Small intestine (tissue), 7 donors: ENCODE measurements around the gene VPS37C. TPM values are rescaled to one million over a fixed set of nuclear protein-coding genes. Genes with fewer than 3 reads are reported as not detected.
A peak's percentile ranks its signal among the peaks of the same experiment; 100 is the strongest.

Experiments
- DNase-seq, 2 donors: peaks; one replicate each; pipeline versions ENCODE4 v3.0.0 to v3.0.0-alpha.2; 2013
- FAIRE-seq: peaks from 2 replicates; lab custom pipeline; 2012; peaks lifted over from hg19 to GRCh38; lab: Jason Lieb, UNC
- H3K27ac ChIP-seq, 3 donors: one replicate each; pipeline ENCODE4 v1.5.1; 2013; ENCODE audit warnings: low read length in 2 of 3, mild to moderate bottlenecking in 2 of 3, control low read depth in 1 of 3, inconsistent platforms in 1 of 3, low read depth in 1 of 3, moderate library complexity in 1 of 3
- H3K27me3 ChIP-seq, 3 donors: one replicate each; pipeline ENCODE4 v1.6.1; 2013; ENCODE audit warnings: low read length in 3 of 3, inconsistent platforms in 1 of 3; ENCODE audit not compliant: control insufficient read depth in 3 of 3, insufficient read depth in 3 of 3
- H3K36me3 ChIP-seq, 3 donors: one replicate each; pipeline ENCODE4 v1.6.1; 2013; ENCODE audit warnings: low read length in 3 of 3, inconsistent platforms in 1 of 3, low read depth in 1 of 3, mild to moderate bottlenecking in 1 of 3, moderate library complexity in 1 of 3; ENCODE audit not compliant: control insufficient read depth in 3 of 3, insufficient read depth in 2 of 3
- H3K4me1 ChIP-seq, 3 donors: one replicate each; pipeline ENCODE4 v1.6.1; 2013; ENCODE audit warnings: low read length in 2 of 3, inconsistent platforms in 1 of 3, low read depth in 1 of 3, mild to moderate bottlenecking in 1 of 3, moderate library complexity in 1 of 3; ENCODE audit not compliant: control insufficient read depth in 3 of 3, insufficient read depth in 2 of 3
- H3K4me3 ChIP-seq, 3 donors: one replicate each; pipeline ENCODE4 v1.5.1; 2013; ENCODE audit warnings: low read length in 3 of 3, control low read depth in 1 of 3, inconsistent platforms in 1 of 3, low read depth in 1 of 3, mild to moderate bottlenecking in 1 of 3, moderate library complexity in 1 of 3
- H3K9me3 ChIP-seq, 2 donors: one replicate each; pipeline ENCODE4 v1.6.1; 2013; ENCODE audit warnings: low read depth in 1 of 2, low read length in 1 of 2; ENCODE audit not compliant: control insufficient read depth in 2 of 2, insufficient read depth in 1 of 2
- WGBS, 3 donors: extraction: QIAGEN DNeasy Blood & Tissue Kit; methylation state at CpG; one replicate each; pipeline ENCODE4 v1.1.7; 2013; 5-methylcytosine and 5-hydroxymethylcytosine counted together
- polyA plus RNA-seq, 4 donors: library from polyadenylated mRNA; stranded (reverse) in 3 of 4; unstranded in 1 of 4; fragments of 200-250 nt in 3 of 4; fragments of 120-200 nt in 1 of 4; gene quantifications; one replicate each; pipeline versions ENCODE4 v1.2.1 to v1.2.3, GENCODE V29; 2013
- donor health status: healthy with polysubstance abuse.
- donor health status: control.
- donor health status: control.
- donor health status: Bipolar disorder and iron deficiency.
- donor health status: healthy.

VPS37C gene
- polyA plus RNA-seq, 4 donors = 17.8 to 40.4 (median 30.9) TPM

DNA sequence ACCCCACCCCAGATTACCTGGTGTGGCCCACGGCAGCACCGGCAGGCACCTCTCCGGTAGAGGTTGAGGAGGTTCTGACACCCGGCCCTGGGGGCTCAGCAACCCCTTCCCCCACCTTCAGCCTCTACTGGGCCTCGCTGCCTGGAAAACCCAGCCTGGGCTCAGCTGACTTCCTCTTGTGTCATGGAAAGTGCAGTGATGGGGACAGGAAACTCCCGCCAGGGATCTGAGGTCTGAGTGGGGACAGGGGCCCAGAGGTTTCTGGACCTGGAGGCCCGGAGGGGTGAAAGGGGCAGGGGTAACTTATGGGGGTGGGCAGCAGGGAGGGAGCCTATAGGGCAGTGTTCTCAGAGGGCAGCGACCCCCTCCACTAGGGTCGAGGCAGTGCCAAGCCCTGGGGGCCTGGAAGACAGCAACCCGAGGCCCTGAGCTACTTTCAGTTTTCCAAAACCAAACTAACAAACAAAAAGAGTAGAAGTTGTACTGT, 68.9 kb downstream of the VPS37C start:
- Histone ChIP-seq H3K27me3 (no peaks in the 10 kb centered on the region), H3K36me3 (no peaks in the 10 kb centered on the region), H3K4me3 (no peak overlapping the region), H3K27ac (no peak overlapping the region), H3K4me1 (no peaks in the 10 kb centered on the region), H3K9me3 (peaks cover 0 to 4% of the 10 kb centered on the region in 2 donors)
- no peak for DNase-seq
- 68 to 73% (median 69%) methylated on average over 10 of the region's 10 CpGs for WGBS, 3 donors
- no peak for FAIRE-seq

DNA sequence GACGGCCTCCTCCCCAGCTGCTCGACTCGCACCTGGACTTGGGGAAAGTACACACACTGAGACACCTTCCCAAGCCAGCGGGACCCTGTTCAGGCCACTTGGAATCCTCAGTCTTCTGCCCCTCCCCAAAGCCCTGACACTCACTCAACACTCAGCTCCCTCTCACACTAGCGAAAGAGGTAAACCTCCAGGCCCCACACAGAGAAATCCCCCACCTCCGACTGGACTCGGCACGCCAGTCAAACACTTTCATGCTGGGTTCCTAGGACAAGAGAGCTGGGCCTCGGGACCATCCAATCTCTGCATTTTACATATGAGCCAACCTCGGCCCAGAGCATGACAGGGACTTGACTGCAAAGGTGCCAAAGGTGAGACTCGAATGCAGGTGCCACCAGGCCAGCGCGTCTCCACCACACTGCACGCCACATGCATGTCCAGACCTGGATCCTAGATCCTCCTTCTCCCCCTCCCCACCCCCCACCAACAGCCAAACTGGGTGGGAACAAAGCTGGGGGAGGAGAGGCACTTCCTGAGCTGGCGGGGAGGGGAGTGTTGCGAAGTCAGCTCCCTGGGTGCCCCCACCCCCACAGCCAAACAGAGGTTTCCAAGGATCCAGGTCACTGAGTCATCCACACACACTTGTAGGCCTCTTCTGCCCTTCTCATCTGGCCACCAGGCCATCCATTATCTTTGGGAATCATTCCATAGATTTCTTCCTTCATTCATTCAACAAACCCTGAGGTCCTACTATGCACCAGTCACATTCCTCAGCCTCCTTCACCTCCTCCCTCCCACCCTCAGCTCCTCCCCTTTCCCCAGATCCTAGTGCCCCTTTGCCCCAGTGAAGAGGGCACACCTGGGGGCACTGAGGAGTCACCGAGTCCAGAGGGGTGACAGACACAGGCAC, 69.6 kb downstream of the VPS37C start:
- Histone ChIP-seq H3K27ac (no peak overlapping the region), H3K4me1 (no peaks in the 10 kb centered on the region)
- no peak for FAIRE-seq

DNA sequence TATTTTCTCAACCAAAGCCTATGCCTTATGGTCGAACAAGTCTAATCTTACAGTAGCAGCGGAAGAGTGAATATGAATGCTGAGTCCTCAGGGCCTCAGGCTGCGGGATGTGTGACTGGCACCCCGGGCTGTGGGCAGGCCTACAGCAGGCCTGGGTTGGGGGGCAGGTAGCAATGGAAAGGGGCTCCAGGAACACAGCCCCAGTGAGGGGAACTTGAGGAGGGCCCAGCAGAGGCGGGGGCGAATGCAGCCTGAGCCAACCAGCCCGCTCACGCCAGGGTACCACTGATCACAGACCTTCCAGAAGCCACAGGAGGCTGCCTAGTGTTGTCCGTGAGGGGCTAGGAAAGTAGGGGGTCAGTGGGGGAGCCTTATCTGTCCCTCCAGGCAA, 70.2 kb downstream of the VPS37C start:
- H3K36me3 ChIP-seq = no peaks in the 10 kb centered on the region
- H3K4me3 ChIP-seq = no peak overlapping the region
- H3K9me3 ChIP-seq = peaks cover 0 to 4% of the 10 kb centered on the region in 2 donors
- FAIRE-seq (no peak), DNase-seq (no peak)
- 86 to 93% (median 91%) methylated on average over 9 of the region's 9 CpGs for WGBS, 3 donors
- no peaks in the 10 kb centered on the region for H3K27me3 ChIP-seq
- no peaks in the 10 kb centered on the region for H3K4me1 ChIP-seq
- H3K27ac ChIP-seq = no peak overlapping the region

More for the DNA sequence above, 69.6 kb downstream of the VPS37C start:
- Histone ChIP-seq H3K36me3 (no peaks in the 10 kb centered on the region), H3K27me3 (no peaks in the 10 kb centered on the region), H3K4me3 (no peak overlapping the region), H3K9me3 (peaks cover 0 to 4% of the 10 kb centered on the region in 2 donors)
- no peak for DNase-seq
- WGBS, 3 donors = 77 to 84% (median 83%) methylated on average over 17 of the region's 17 CpGs

DNA sequence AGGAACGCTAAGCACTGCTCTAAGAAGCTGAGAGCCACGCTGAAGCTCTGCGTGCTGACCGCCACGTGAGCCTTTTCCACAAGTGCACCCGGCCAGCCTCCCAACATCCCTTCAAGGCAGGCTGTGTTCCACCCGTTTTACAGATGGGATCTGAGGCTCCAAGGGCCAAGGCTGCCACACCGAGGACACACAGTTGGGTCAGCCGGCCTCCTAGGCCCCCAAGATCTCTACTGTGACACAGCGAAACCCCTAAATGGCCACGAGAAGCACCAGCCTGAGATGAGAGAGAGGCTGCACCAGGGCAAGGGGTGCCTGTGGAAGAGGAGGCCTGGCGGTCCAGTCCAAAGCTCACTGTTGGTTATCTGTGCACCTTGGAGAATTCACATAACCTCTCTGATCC, 70.7 kb downstream of the VPS37C start:
- H3K9me3 ChIP-seq = peaks cover 0 to 4% of the 10 kb centered on the region in 2 donors
- H3K4me3 ChIP-seq = no peak overlapping the region
- no peak for FAIRE-seq
- H3K27ac ChIP-seq = no peak overlapping the region
- no peaks in the 10 kb centered on the region for H3K27me3 ChIP-seq
- WGBS, 3 donors = 85 to 88% (median 88%) methylated on average over 12 of the region's 12 CpGs
- H3K36me3 ChIP-seq = no peaks in the 10 kb centered on the region
- DNase-seq = no peak
- no peaks in the 10 kb centered on the region for H3K4me1 ChIP-seq

DNA sequence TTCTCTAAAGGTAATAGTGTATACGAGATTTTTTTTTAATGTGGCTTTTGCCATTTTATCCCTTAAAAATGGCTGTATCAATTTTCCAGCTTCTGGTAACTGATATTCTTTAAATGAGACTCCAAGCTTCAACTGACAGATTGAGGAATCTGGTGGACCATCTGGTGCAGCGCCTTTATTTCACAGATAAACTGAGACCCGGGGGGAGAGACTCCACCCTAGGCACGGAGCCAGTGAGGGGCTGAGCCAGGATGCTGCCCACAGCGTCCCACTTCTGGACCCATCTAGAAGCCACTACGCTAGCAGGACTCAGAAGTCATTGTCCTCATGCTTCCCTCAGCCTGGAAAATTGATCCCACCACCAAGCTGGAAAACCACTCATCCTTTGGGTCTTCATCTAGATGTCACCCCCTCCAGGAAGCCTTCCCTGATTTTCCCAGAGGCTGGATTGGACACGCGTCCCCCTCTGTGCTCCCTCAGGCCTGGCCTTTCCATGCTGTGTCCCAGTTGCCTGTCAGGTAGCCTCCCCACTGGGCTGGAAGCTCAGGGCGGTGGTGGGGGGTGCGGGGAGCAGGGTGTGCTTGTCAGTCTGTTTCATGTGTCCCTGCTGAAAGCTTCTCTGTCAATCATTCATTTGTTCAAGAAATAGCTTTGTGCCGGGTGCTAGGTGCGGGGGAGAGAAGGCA, 71.3 kb downstream of the VPS37C start:
- WGBS, 3 donors = 71 to 79% (median 71%) methylated on average over 12 of the region's 12 CpGs
- Histone ChIP-seq H3K9me3 (peaks cover 0 to 4% of the 10 kb centered on the region in 2 donors), H3K4me3 (no peak overlapping the region), H3K4me1 (no peaks in the 10 kb centered on the region), H3K36me3 (no peaks in the 10 kb centered on the region), H3K27me3 (no peaks in the 10 kb centered on the region), H3K27ac (no peak overlapping the region)
- FAIRE-seq = no peak
- DNase-seq = no peak

- FAIRE-seq = no peak
- no peak for DNase-seq
- WGBS, 3 donors = 92 to 94% (median 92%) methylated on average over 9 of the region's 9 CpGs
These were observed 73.7 kb downstream of the VPS37C start for GRCh38 chr11:61087426-61088119.

GRCh38 chr11:61083601-61084147, 77.6 kb downstream of the VPS37C start:
- no peak for DNase-seq
- Histone ChIP-seq H3K27me3 (no peaks in the 10 kb centered on the region), H3K4me1 (no peaks in the 10 kb centered on the region), H3K9me3 (no peaks in the 10 kb centered on the region), H3K4me3 (no peak overlapping the region), H3K36me3 (no peaks in the 10 kb centered on the region), H3K27ac (peak overlapping the region in 1 of 3 donors; percentile 79)
- WGBS, 3 donors = 75 to 76% (median 76%) methylated on average over 13 of the region's 13 CpGs
- no peak for FAIRE-seq

More at GRCh38 chr11:61087426-61088119, 73.7 kb downstream of the VPS37C start:
- Histone ChIP-seq H3K4me1 (no peaks in the 10 kb centered on the region), H3K27ac (no peak overlapping the region), H3K36me3 (no peaks in the 10 kb centered on the region), H3K4me3 (no peak overlapping the region), H3K9me3 (no peaks in the 10 kb centered on the region), H3K27me3 (no peaks in the 10 kb centered on the region)
